22Rv1 (cell line): ENCODE data around the gene SLC22A24.

Experiments
- ZFX ChIP-seq: fragments of 450-650 bp; IDR thresholded peaks from 2 replicates; pipeline ENCODE4 v1.6.1; 2017; ENCODE audit warnings: antibody characterized with exemption, borderline replicate concordance
- TF ChIP-seq, protein P1 (sequence below): fragments of 450-650 bp; IDR thresholded peaks from 2 replicates; pipeline ENCODE4 v1.5.1; 2017; ENCODE audit warnings: mild to moderate bottlenecking

DNA sequence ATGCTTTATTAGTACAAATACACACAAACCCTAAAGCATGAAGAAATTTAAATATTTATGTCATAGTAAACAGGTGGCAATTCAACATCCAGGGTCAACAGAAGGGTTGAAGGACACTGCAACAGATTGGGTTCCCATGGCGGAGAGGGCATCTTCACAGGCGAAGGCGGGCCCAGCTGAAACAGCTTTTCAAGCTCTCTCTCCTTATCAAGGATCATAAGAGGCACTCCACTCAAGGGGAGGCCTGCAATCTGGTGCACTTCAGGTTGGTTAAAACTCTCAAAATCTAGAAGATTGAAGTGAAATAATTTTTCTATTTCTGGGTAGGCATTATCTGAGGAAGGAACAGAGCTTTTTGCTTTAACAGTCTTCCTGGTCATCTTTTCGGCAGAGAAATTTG, 111.6 kb downstream of the SLC22A24 start:
- TF ChIP-seq, protein P1, sequence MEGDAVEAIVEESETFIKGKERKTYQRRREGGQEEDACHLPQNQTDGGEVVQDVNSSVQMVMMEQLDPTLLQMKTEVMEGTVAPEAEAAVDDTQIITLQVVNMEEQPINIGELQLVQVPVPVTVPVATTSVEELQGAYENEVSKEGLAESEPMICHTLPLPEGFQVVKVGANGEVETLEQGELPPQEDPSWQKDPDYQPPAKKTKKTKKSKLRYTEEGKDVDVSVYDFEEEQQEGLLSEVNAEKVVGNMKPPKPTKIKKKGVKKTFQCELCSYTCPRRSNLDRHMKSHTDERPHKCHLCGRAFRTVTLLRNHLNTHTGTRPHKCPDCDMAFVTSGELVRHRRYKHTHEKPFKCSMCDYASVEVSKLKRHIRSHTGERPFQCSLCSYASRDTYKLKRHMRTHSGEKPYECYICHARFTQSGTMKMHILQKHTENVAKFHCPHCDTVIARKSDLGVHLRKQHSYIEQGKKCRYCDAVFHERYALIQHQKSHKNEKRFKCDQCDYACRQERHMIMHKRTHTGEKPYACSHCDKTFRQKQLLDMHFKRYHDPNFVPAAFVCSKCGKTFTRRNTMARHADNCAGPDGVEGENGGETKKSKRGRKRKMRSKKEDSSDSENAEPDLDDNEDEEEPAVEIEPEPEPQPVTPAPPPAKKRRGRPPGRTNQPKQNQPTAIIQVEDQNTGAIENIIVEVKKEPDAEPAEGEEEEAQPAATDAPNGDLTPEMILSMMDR, result no peak
- TF ChIP-seq ZFX, result no peak
